ENCODE results near the gene MUS81.

DNA sequence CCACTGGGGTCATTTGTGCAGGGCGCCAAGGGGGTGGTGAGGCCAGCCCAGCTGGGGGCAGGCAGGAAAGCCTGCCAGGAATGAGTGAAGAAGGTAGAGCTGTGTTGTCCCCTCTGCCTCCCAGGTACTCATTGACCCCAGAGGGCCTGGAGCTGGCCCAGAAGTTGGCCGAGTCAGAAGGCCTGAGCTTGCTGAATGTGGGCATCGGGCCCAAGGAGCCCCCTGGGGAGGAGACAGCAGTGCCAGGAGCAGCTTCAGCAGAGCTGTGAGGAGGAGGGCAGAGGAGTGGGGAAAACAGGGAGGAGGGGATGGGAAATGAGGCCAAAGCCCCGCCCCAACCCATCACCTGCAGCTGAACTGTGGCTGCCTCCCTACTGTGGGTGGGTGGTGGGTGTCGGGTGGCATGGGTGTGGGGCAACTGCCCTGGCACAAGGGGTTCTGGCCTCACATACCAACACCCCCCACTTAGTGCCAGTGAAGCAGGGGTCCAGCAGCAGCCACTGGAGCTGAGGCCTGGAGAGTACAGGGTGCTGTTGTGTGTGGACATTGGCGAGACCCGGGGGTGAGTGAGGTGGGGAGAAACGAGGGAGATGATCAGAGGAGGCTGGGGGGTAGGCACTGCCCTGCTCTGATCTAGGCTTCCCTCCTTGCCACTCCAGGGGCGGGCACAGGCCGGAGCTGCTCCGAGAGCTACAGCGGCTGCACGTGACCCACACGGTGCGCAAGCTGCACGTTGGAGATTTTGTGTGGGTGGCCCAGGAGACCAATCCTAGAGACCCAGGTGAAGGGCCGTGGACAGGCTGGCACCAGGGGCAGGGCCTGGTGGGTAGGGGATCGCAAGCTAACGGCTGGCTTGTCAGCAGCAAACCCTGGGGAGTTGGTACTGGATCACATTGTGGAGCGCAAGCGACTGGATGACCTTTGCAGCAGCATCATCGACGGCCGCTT is 3.0 kb downstream of the MUS81 start:
- TF ChIP-seq, protein P1, sequence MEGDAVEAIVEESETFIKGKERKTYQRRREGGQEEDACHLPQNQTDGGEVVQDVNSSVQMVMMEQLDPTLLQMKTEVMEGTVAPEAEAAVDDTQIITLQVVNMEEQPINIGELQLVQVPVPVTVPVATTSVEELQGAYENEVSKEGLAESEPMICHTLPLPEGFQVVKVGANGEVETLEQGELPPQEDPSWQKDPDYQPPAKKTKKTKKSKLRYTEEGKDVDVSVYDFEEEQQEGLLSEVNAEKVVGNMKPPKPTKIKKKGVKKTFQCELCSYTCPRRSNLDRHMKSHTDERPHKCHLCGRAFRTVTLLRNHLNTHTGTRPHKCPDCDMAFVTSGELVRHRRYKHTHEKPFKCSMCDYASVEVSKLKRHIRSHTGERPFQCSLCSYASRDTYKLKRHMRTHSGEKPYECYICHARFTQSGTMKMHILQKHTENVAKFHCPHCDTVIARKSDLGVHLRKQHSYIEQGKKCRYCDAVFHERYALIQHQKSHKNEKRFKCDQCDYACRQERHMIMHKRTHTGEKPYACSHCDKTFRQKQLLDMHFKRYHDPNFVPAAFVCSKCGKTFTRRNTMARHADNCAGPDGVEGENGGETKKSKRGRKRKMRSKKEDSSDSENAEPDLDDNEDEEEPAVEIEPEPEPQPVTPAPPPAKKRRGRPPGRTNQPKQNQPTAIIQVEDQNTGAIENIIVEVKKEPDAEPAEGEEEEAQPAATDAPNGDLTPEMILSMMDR (IDR thresholded peaks at IDR 0.05; ENCODE audit: low read length), result no peak
- no peak for TF ChIP-seq EZH2 (optimal IDR thresholded peaks at IDR 0.05; ENCODE audit: low read depth, low read length)
- no peak for TF ChIP-seq EZH2phosphoT487 (IDR thresholded peaks at IDR 0.05; ENCODE audit: low read length)
